ENCODE data around the gene DMAC2L.

DNA sequence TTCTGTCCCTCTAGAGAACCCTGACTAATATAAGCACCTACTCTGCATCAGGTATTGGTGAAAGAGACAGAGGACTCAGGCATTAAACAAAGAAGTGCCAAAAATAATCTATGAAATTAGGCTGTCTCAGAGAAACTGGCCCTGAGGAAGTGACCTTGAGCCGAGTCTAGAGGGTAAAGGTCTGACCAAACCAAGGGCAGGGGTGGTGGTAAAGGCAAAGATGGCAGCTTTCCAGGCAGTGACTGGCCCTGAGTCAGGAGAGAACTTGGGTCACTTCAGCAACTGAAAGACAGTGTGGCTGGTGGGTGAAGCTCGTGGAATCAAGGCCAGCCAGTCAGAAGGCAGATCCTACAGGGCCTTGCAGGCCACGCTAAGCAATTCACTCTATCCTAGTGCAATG is 54.0 kb downstream of the DMAC2L start:
- TF ChIP-seq, protein P1, sequence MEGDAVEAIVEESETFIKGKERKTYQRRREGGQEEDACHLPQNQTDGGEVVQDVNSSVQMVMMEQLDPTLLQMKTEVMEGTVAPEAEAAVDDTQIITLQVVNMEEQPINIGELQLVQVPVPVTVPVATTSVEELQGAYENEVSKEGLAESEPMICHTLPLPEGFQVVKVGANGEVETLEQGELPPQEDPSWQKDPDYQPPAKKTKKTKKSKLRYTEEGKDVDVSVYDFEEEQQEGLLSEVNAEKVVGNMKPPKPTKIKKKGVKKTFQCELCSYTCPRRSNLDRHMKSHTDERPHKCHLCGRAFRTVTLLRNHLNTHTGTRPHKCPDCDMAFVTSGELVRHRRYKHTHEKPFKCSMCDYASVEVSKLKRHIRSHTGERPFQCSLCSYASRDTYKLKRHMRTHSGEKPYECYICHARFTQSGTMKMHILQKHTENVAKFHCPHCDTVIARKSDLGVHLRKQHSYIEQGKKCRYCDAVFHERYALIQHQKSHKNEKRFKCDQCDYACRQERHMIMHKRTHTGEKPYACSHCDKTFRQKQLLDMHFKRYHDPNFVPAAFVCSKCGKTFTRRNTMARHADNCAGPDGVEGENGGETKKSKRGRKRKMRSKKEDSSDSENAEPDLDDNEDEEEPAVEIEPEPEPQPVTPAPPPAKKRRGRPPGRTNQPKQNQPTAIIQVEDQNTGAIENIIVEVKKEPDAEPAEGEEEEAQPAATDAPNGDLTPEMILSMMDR (IDR thresholded peaks at IDR 0.05; ENCODE audit: borderline replicate concordance, extremely low read depth, low read length, poor library complexity, severe bottlenecking), result no peak
- TF ChIP-seq EZH2 (IDR thresholded peaks at IDR 0.05; ENCODE audit: borderline replicate concordance, low read depth, low read length, severe bottlenecking), result no peak

Data from DND-41 (cell line).